ENCODE data around the gene ATXN2. TPM values are rescaled to one million over a fixed set of nuclear protein-coding genes. Genes with fewer than 3 reads are reported as not detected.

ATXN2 gene
- total RNA-seq, 1 experiment from 2014 or later: 72.9 TPM

DNA sequence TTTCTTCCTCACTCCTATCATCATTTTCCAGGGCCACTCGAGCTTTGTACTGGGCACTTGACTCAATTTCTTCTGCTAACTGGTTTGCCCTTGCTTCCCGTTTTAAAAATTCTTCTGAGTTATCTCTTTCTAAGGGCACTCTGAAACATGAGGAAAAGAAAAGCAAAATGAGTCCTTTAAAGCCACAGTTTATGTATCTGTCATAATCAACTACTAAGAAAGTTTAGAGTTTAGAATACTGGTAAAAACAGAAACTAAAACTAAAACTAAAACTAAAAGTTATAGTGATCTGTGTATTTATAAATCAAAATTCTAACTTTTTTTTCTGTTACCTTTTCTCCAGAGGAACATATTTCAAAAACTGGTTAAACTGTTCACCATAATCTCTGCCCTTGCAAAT lies 79.2 kb downstream of the ATXN2 start:
- H3K9me3 Mint-ChIP-seq: no peaks in the 10 kb centered on the region
- no CpG with 5 or more reads among the region's 2 CpGs for WGBS (ENCODE audit: extremely low coverage, insufficient read length, low lambda C conversion rate)
- H3K4ac ChIP-seq (ENCODE audit: low read depth, low read length): no peak overlapping the region
- H3K79me2 ChIP-seq (ENCODE audit: insufficient read depth, low read length): no peaks in the 10 kb centered on the region
- H4K20me1 ChIP-seq (ENCODE audit: control insufficient read depth, insufficient read depth, insufficient read length): no peaks in the 10 kb centered on the region
- H3K4me2 ChIP-seq (ENCODE audit: insufficient read depth, insufficient read length, low read length): no peak overlapping the region
- no peak overlapping the region for H2BK15ac ChIP-seq (ENCODE audit: low read depth, low read length)
- no peak overlapping the region for H4K5ac ChIP-seq (ENCODE audit: insufficient read length, low read depth, low read length)
- no peaks in the 10 kb centered on the region for H3K27me3 Mint-ChIP-seq (ENCODE audit: low read depth)
- TF ChIP-seq, protein P1, sequence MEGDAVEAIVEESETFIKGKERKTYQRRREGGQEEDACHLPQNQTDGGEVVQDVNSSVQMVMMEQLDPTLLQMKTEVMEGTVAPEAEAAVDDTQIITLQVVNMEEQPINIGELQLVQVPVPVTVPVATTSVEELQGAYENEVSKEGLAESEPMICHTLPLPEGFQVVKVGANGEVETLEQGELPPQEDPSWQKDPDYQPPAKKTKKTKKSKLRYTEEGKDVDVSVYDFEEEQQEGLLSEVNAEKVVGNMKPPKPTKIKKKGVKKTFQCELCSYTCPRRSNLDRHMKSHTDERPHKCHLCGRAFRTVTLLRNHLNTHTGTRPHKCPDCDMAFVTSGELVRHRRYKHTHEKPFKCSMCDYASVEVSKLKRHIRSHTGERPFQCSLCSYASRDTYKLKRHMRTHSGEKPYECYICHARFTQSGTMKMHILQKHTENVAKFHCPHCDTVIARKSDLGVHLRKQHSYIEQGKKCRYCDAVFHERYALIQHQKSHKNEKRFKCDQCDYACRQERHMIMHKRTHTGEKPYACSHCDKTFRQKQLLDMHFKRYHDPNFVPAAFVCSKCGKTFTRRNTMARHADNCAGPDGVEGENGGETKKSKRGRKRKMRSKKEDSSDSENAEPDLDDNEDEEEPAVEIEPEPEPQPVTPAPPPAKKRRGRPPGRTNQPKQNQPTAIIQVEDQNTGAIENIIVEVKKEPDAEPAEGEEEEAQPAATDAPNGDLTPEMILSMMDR (conservative IDR thresholded peaks at IDR 0.05): no peak
- no peak overlapping the region for H3K18ac ChIP-seq (ENCODE audit: insufficient read length, low read depth, low read length)
- no peaks in the 10 kb centered on the region for H3K9me3 ChIP-seq (ENCODE audit: control insufficient read depth, low read depth, low read length)
- no peaks in the 10 kb centered on the region for H3K79me1 ChIP-seq (ENCODE audit: insufficient read depth, low read depth, low read length, poor library complexity, severe bottlenecking)
- no peak overlapping the region for H3K9ac ChIP-seq (ENCODE audit: extremely low read depth, insufficient read length, low read length)
- H2BK5ac ChIP-seq (ENCODE audit: insufficient read length, low read length): no peak overlapping the region
- no peak overlapping the region for H3K27ac Mint-ChIP-seq
- no peak overlapping the region for H3T11ph ChIP-seq (ENCODE audit: low read length)
- H3K36me3 Mint-ChIP-seq (ENCODE audit: insufficient read depth in 1 of 3, low read depth in 3 of 3): peaks cover 7 to 49% (median 29%) of the 10 kb centered on the region in 3 experiments; a peak in 6 of 7 replicates
- no peak overlapping the region for H2BK20ac ChIP-seq (ENCODE audit: low read depth, low read length, poor library complexity, severe bottlenecking)
- no peak overlapping the region for H2BK120ac ChIP-seq (ENCODE audit: low read depth, low read length, poor library complexity, severe bottlenecking)
- H3K27me3 ChIP-seq (ENCODE audit: insufficient read depth, low read length): no peaks in the 10 kb centered on the region
- no peak for DNase-seq
- no peak overlapping the region for H4K8ac ChIP-seq (replicated peaks; ENCODE audit: insufficient read length, low read depth, low read length)
- no peaks in the 10 kb centered on the region for H3K4me1 Mint-ChIP-seq
- H3K23ac ChIP-seq (ENCODE audit: insufficient read length, low read depth, low read length): no peak overlapping the region
- H3K23me2 ChIP-seq (ENCODE audit: insufficient read length, low read depth, low read length, poor library complexity, severe bottlenecking): no peaks in the 10 kb centered on the region
- no peak overlapping the region for H3K27ac ChIP-seq (ENCODE audit: insufficient read length, low read depth, low read length)
- no peaks in the 10 kb centered on the region for H3K4me1 ChIP-seq (ENCODE audit: insufficient read depth, low read length)
- no peak overlapping the region for H3K14ac ChIP-seq (ENCODE audit: insufficient read depth, low read length)
- H3K4me3 Mint-ChIP-seq: no peak overlapping the region
- H2BK12ac ChIP-seq (ENCODE audit: insufficient read length, low read depth, low read length): no peak overlapping the region
- no peak overlapping the region for H4K91ac ChIP-seq (ENCODE audit: insufficient read length, low read depth, low read length)
- H3K56ac ChIP-seq (ENCODE audit: insufficient read length, low read depth, low read length): no peak overlapping the region
- no peak overlapping the region for H2AK5ac ChIP-seq (ENCODE audit: insufficient read length, low read length)
- H2AFZ ChIP-seq (ENCODE audit: low read length): no peak overlapping the region

Measured in H9 (cell line).